ENCODE measurements around the gene PRR23A.
"Not testable (repeated sequence)": the region's sequence is repeated elsewhere in the genome, so short reads cannot be mapped to it uniquely, and the experiment has no call there.

PRR23A gene

DNA sequence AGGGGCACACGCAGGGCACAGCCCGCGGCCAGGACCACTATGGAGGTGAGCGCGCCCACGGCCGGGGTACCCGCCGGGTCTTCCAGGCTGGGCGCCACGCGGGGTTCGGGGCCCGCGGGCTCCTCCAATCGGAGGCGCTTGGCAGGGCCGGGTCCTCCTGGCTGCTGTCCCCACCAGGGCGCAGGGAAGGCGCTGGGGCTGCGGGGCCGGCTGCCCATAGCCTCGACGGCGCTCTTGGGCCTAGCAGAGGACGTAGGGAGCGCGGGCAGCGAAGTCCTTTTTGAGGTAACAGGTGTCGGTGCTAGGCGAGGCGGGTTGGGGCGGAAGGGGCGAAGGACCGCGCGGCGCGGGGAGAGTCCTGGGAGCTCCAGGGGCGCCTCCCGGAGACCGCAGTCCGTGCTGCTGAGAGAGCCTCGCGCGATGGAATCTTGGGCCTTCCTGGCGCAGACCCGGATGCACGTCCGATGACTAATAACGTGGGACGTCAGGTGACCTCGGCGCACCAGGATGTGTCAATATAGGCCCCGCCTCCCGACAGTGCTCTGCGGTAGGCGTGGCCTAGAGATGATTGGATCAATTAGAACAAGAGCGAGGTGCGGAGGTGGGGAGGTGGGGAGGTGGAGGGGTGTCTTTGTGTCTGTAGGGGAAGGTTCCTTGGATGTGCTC, at the start of gene PRR23A:
TSS of gene PRR23A (minus strand) at position 218 of the 666 bp plus-strand sequence. CDS start at position 218, 0 bp downstream.
- no peak for DNase-seq (ENCODE audit: low read depth)

DNA sequence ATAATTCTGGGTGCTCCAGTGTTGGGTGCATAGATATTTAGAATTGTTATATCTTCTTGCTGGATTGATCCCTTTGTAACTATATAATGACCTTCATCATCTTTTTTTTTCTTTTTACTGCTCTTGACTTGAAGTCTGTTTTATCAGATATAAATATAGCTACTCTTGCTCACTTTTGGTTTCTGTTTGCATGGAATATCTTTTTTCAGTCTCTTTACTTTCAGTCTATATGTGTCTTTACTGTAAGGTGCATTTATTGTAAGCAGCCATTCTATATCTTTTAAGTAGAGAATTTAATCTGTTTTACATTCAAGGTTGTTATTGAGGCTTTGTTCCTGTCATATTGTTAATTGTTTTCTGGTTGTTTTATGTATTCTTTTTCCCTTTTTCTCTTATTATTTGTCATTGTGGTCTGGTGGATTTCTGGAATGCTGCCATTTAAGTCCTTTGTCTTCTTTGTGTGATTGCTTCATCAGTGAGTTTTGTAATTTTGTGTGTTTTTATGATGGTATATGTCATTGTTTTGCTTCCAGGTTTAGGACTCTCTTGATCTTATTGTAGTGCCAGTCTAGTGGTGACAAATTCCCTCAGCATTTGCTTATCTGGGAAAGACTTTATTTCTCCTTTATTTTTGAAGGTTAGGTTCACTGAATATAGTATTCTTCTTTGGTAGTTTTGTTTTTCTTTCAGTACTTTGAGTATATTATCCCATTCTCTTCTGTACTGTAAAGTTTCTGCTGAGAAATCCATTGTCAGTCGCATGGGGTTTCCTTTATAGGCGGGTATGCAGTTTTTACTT, 46.9 kb upstream of the PRR23A start:
- no peak for DNase-seq (ENCODE audit: low read depth)

DNA sequence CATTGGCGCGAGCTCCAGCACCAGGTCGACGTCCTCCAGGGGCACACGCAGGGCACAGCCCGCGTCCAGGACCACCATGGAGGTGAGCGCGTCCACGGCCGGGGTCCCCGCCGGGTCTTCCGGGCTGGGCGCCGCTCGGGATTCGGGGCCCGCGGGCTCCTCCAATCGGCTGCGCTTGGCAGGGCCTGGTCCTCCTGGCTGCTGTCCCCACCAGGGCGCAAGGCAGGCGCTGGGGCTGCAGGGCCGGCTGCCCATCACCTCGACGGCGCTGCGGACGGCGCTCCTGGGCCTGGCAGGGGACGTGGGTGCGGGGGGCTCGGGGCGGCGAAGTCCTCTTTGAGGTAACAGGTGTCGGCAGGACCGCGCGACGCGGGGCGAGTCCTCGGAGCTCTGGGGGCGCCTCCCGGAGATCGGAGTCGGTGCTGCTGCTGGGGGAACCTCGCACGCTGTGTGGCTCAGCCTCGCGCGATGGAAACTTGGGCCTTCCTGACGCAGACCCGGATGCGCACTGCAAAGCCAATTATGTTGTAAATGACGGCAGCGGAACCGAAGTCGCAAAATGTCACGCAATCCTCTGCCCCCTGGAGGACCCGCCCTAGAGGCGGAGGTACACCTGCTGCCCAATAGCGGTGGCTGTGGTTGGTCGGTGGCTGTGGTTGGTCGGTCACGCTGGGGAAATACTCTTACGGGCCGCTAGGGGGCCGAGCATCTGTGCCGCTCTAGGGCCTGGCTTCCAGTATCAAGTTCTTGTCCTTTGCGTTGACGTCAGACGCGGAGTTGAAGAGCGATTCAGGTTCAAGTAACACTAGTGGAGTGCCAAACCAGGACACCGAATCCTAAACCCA, 38.5 kb upstream of the PRR23A start, which contains the start of gene PRR23C:
TSS of gene PRR23C (minus strand) at position 527 of the 845 bp plus-strand sequence. CDS start at position 255, 272 bp downstream.
- no peak for DNase-seq (ENCODE audit: low read depth)

DNA sequence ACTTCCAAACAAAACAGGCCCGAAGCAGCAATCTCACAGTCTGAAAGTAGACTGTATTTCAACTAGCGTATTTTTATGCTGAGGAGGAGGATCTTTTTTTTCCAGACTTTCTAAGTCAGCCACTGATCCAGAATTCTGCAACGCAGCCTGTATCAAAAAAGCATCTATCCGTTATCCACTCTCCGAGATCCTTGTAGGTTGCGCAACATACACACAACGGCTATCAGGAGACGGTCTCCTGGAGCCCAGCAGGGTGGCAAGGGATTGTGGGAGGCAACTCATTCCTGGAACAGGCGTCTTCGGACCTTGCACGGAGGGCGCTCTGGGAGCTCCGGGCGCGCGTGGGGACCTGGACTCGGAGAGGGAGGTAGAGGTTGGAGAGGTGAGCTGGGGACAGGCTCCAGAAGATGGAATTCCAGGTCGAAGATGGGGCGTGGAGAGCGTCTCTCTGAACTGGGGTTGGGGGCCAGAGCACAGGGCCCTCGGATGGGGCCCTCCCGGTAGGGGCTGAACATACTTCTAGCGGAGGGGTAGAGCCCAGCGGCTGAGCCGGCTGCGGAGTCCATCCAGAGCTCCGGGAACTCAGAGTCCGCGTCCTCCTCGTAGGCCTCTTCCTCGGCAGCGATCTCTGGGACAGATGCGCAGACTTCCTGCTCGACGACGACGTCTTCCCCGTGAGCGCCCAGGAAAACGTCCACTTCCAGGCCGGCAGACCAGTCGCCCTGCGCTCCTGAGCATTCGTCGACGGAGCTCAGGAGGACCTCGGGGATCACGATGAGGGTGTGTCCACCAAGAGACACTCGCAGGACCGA, 37.7 kb upstream of the PRR23A start:
- no peak for DNase-seq (ENCODE audit: low read depth)

DNA sequence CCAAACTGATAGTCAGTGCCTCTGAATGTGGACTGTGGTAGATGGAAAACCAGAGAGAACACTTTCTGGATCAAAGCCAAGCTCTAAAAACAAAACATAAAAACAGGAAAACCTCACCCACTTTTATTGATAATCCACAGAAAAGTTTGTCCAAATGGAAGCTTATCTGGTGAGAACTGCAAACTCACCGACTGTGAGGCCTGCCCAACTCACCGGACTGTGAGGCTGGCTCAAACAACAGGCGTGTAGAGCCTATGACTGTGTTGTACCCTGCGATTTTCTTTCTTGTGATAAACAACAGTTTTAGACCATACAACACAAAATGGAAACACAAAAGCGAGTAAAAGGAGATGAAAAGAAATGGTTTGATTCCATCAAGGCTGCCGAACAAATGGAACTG, 31.4 kb upstream of the PRR23A start:
- no peak for DNase-seq (ENCODE audit: low read depth)

DNA sequence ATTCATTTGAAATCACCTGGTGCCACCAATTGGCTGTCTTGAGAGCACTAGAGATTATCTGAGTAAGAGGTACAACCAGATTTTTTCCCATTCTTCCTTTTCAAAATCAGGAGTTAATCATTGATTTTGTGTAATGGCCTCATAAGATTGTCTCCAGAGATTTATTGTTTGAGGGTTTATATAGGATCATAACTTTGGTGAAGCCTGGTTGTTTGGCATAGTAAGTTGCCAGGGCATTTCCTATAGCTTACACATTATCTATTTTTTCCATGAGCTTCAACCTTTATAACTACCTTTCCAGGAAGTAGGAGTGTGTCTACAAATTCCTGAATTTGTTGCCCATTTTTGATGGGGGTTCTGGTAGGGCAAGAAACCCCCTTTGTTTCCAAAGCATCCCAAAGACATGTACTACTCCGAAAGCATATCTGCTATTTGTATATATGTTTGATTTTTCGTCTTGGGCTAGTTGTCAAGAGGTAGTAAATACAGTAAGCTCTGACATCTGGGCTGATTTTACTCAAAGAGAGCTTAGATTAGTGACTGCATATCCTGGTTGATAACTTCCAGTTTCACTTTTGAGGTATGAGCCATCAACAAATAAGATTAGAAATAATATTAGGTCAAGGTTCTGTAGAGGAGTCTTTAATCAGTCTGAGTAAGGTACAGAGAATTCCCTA, 26.4 kb upstream of the PRR23A start:
- DNase-seq (ENCODE audit: low read depth) = no peak

DNA sequence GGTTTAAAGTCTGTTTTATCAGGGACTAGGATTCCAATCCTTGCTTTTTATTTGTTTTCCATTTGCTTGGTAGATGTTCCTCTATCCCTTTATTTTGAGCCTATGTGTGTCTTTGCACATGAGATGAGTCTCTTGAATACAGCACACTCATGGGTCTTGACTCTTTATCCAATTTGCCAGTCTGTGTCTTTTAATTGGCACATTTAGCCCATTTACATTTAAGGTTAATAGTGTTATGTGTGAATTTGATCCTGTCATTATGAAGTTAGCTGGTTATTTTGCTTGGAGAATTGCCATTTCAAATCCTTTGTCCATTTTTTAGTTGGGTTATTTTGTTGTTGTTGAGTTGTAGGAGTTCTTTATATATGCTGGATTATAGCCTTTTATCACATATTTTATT, 24.5 kb upstream of the PRR23A start:
- DNase-seq (ENCODE audit: low read depth) = not testable (repeated sequence)

DNA sequence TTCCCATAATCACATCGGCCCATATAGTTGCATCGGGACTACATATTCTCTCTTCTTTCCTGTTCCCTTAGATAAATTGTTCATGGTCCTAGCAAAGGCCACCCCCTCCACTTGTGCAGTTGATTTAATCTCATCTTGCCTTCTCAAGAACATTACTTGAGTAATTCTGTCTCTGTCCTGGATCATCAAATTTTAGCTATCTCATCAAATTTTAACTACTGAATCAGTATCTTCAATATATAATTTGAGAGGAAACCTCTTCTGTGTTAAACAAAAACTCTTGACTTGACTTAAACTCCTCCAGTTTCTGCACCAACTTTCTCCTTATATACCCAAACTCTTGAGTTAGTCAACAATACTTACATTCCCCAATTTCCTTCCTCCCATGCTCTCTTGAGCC, 18.9 kb upstream of the PRR23A start:
- no peak for DNase-seq (ENCODE audit: low read depth)

DNA sequence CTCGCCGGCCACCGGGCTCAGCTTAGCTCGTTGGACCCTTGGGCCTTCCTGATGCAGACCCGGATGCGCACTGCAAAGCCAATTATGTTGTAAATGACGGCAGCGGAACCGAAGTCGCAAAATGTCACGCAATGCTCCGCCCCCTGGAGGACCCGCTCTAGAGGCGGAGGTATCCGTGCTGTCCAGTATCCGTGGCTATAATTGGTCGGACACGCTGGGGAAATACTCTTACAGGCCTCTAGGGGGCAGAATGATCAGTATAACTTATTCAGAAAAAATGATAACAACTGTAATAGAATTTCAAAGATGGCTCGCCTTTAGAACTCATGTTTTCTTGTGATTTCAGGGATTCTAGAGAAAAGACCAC, 14.8 kb upstream of the PRR23A start, which contains the start of gene PRR23B:
TSS of gene PRR23B (minus strand) at position 59 of the 367 bp plus-strand sequence. CDS start 265 bp downstream, outside the sequence.
- DNase-seq (ENCODE audit: low read depth) = no peak

DNA sequence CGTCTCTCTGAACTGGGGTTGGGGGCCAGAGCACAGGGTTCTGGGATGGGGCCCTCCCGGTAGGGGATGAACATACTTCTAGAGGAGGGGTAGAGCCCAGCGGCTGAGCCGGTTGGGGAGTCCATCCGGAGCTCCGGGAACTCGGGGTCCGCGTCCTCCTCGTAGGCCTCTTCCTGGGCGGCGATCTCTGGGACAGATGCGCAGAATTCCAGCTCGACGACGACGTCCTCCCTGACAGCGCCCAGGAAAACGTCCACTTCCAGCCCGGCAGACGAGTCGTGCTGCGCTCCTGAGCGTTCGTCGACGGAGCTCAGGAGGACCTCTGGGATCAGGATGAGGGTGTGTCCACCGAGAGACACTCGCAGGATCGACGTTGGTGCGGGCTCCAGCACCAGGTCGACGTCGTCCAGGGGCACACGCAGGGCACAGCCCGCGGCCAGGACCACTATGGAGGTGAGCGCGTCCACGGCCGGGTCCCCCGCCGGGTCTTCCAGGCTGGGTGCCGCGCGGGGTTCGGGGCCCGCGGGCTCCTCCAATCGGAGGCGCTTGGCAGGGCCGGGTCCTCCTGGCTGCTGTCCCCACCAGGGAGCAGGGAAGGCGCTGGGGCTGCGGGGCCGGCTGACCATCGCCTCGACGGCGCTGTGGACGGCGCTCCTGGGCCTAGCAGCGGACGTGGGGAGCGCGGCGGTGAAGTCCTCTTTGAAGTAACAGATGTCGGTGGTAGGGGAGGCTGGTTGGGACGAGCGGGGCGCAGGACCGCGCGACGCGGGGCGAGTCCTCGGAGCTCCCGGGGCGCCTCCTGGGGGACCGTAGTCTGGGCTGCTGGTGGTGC, 14.2 kb upstream of the PRR23A start:
- DNase-seq (ENCODE audit: low read depth) = no peak

DNA sequence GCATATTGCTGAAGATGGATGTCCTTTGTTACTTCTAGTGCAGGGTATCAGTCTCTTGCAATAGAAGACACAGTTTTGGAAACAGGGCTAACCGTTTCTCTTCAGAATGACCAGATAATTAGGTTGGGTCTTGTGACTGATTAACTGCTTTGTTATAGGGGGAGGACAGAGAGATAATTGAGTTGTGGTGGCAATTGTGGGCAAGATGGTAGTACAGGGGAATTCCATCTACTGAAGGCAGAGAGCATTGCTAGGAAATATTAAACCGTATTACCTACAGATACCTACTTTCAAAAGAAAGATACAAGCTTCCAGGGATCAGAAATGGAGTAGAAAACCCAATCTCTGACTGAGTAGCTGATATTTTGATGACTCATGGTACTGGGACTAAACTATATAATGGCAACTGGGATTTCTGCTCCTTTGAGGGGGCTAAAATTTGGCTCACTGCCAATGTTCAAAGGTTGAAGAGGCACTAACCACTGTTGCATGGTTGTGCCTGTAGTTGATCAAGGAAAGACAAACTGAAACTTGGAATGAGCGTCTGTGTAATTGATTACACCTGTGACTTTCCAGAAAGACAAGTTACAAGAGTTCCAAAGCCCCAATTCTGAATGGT, 10.5 kb upstream of the PRR23A start:
- DNase-seq (ENCODE audit: low read depth) = no peak

DNA sequence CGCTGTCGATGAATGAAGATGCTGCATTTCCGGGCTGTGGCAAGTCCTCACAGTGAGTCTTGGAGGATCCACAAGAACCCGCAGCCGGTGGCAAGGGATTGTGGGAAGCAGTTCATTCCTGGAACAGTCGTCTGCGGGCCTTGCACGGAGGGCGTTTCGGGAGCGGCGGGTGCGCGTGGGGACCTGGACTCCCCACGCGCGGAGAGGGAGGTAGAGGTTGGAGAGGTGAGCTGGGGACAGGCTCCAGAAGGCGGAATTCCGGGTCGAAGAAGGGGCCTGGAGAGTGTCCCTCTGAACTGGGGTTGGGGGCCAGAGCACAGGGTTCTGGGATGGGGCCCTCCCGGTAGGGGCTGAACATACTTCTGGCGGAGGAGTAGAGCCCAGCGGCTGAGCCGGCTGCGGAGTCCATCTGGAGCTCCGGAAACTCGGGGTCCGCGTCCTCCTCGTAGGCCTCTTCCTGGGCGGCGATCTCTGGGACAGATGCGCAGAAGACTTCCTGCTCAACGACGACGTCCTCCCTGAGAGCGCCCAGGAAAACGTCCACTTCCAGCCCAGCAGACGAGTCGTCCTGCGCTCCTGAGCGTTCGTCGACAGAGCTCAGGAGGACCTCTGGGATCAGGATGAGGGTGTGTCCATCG, 593 bp downstream of the PRR23A start:
- no peak for DNase-seq (ENCODE audit: low read depth)

DNA sequence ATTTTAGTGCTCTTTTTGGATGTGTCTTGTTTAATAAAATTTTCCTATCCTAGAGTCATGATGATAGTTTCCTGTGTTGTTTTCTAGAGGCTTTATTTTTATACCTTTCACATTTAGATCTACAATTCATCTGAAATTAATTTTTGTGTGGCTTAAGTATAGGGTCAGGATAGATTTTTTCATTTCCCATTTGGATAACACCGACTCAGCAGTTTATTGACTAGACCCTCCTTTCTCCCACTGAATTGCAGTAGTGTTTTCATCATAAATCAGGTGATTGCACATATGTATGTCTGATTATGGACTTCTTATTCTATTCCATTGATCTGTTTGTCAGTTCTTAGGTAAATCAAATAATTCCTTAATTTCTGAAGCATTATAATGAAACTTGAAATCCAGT, 10.4 kb downstream of the PRR23A start:
- no peak for DNase-seq (ENCODE audit: low read depth)

DNA sequence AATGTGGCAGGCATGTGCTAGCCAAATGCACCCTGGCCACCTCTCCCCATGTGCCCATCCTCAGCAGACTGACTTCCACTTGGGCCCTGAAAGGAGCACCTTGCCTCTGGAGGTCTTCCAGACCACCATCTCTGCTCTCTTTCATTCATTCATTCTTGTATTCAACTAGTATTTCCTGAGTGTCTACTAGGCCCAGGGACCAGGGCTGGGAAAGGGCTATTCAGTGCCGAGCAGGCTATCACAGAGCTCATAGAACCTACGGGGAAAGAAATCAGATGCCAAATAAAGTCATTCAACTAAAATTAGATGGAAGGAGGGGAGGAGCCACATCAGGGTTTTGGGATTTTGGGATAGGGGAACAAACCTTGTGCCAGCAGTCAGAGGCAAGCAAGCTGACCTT, 18.9 kb downstream of the PRR23A start:
- no peak for DNase-seq (ENCODE audit: low read depth)

DNA sequence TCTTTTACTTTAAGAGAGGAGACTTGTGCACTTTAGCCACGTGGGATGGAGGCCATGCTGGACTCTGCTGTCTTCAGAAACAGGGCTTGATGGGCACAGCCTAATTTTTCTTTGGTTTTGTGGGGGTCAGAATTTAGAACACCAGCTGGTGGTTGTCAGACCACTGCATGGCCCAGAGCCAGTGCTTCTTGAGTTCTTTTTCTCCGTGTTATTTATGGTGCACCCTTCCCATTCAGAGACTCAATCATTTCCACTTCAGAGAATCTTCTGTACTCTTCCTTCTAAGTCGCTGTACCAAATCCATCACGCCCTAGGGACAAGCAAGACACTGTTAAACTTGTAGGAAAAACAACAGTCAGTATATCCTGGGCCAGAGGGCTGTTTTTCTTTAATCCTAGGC, 20.1 kb downstream of the PRR23A start:
- DNase-seq (ENCODE audit: low read depth) = no peak

DNA sequence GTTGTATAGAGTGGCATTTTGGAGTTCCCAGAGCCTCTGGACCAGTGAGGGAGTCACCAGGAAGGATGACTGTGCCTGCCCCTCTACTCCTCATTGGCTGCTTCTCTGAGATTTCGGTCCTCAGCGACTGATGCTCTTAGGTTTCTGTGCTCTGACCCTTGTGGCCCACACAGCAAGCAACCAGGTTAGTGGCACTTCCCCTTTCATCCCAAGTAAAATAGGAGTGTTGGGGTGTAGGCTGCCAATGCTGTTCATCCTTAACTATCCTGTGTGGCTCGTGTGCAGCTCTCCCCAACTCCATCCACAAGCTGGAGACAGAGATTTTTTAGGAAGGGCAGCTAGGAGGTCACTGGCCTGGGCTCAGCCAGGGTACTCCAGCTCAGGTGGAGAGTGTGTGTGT, 21.3 kb downstream of the PRR23A start:
- no peak for DNase-seq (ENCODE audit: low read depth)

DNA sequence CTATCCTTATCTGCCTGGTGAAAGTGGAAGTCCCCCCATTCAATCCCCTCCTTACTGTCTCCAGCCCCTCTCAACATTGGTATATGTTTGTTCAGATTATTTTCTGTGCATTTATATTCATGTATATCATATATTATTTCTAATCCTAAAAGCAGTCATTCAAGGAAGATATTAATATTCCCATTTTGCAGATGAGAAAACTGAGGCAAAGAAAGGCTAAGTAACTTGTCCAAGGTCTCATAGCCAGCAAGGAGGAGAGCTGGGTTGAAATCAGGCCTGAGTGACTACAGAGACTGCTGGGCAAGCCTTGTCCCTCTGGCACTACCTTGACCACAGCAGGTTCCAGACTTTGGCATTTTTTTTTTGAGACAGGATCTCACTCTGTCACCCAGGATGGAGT, 30.0 kb downstream of the PRR23A start:
- no peak for DNase-seq (ENCODE audit: low read depth)

DNA sequence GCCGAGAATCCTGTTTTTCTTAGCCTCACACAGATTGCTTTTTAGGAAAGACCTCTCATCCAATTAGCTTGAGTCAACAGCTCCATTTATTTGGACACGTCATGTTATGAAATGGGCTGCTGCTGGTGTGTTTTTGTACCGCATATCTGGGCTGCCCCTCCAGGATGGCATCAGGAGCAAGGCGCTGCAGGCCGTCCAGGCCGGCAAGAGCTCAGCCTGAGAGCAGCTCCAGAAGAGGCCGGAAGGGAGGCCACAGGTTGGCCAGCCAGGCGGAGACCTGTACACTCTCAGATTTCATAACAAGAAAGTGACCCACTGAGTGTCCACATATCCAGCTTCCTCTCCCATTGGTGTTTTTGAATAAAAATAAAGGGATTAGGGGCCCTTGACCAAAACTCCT, 30.7 kb downstream of the PRR23A start:
- DNase-seq (ENCODE audit: low read depth) = no peak

DNA sequence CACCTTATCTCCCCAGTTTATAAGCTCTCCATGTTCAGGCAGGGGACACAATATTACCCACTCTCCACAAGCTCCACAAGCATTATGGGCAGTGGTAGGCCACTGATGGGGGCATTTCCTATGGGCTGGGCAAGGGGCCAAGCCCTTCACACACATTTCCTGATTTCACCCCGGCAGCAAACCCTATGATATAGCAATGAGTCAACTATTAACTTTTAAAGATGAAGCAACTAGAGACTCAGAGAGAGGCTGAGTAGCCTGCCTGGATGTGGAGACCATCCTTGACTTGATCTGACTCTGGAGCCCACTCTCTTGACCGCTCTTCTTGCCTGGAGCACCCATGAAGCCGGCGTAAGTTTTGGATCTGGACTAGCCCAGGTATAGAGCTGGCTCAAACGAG, 31.6 kb downstream of the PRR23A start:
- no peak for DNase-seq (ENCODE audit: low read depth)

All from activated T-cell treated with anti-CD3 and anti-CD28 coated beads for 48 hours (primary cell).